ENCODE results near the gene CD244.

The CD244 gene

DNA sequence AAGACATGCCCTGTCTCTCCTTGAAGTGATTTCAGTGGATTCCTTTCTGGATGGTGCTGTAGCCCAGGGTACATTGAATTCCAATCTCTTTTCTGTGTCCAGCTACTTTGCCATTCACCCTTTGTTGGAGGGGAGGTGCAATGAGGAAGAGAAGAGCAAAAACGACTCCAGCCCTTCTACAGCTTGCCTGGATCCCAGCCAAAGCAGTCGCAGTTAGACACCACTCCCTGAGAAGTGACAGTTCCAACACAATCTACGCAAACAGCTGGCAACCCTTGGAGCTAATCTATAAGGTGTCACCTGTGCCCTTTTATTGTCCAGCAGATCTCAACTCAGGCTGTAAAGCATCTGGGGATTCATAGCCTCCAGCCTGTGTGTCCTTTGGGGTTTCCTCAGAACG, 4.6 kb downstream of the CD244 start:
- TF ChIP-seq, protein P1, sequence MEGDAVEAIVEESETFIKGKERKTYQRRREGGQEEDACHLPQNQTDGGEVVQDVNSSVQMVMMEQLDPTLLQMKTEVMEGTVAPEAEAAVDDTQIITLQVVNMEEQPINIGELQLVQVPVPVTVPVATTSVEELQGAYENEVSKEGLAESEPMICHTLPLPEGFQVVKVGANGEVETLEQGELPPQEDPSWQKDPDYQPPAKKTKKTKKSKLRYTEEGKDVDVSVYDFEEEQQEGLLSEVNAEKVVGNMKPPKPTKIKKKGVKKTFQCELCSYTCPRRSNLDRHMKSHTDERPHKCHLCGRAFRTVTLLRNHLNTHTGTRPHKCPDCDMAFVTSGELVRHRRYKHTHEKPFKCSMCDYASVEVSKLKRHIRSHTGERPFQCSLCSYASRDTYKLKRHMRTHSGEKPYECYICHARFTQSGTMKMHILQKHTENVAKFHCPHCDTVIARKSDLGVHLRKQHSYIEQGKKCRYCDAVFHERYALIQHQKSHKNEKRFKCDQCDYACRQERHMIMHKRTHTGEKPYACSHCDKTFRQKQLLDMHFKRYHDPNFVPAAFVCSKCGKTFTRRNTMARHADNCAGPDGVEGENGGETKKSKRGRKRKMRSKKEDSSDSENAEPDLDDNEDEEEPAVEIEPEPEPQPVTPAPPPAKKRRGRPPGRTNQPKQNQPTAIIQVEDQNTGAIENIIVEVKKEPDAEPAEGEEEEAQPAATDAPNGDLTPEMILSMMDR (IDR thresholded peaks at IDR 0.05; ENCODE audit: insufficient read depth, missing control alignments) = no peak
- no peak for DNase-seq (ENCODE audit: insufficient read length, low spot score)
- FAIRE-seq = no peak

DNA sequence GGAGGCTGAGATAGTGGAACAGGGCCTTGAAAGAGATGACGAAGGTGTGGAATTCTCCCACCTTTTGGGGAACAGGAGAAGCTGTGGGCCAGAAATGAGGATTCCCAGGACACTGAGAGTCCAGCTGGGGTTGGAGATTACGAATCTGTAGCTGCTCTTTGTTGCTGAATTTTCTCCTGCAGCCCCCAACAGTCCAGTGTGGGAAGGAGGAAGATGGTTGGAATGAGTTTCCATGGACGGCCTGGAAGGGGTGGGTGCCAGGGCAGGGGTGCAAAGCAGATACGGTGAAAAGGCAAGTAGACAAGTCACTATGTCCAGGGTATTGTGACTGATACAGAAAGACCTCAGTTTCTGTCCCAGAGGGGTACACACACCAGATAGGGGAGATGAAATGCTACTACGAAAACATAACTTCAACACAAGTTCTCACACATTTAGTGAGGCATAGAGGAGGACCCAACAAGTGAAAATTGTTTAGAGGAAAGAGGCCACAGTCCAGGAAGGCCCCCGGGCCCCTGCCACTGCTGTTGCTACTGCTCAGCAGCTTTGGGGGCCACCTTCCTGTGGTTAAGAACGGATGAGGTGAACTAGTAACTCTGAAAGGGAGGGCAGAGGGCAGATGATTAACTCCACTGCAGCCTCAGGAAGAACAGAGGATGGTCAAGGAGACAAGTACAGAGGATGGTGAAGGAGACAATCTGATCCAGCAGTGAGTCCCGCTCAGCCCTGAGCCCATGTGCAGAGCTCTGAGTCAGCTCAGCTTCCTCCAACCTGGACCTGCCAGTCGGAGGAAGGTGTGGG, 7.3 kb downstream of the CD244 start:
- no peak for FAIRE-seq
- no peak for DNase-seq (ENCODE audit: insufficient read length, low spot score)
- TF ChIP-seq, protein P1 (IDR thresholded peaks at IDR 0.05; ENCODE audit: insufficient read depth, missing control alignments) = no peak

DNA sequence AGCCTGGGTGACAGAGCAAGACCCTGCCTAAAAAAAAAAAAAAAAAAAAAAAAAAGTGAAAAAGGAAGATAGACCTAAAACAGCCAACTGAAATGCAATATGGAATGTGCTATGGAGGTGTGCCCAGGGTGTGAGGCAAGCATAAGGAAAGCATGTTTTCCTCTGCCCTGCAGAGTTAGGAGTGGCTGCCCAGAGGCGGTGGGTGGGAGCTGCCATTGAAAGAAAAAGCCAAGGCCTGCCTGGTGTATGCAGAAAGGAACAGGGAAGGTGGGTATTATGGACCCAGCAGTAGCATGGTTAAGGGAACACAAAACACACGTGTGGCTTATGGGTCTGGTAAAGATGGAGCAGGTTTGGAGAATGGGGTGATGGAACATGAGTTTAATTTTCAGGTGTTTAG, 8.9 kb downstream of the CD244 start:
- FAIRE-seq (no peak), DNase-seq (ENCODE audit: insufficient read length, low spot score) (no peak)
- TF ChIP-seq, protein P1 (IDR thresholded peaks at IDR 0.05; ENCODE audit: insufficient read depth, missing control alignments) = no peak

DNA sequence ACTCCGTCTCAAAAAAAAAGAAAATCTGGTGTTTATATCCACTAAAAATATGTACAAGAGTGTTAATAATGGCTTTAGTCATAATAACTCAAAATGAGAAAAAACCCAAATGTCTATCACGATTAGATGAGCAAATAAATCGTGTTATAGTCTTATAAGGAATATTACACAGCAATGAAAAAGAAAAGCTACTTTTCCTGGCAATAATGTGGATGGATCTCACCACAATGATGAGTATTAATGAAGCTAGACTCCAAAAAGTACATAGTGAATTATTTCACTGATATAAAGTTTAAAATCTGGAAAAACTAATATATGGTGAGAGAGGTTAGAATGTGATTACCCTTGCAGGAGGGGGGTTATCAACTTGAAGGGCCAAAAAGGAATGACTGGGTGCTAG, 9.7 kb downstream of the CD244 start:
- no peak for FAIRE-seq
- TF ChIP-seq, protein P1 (IDR thresholded peaks at IDR 0.05; ENCODE audit: insufficient read depth, missing control alignments) = no peak
- no peak for DNase-seq (ENCODE audit: insufficient read length, low spot score)

DNA sequence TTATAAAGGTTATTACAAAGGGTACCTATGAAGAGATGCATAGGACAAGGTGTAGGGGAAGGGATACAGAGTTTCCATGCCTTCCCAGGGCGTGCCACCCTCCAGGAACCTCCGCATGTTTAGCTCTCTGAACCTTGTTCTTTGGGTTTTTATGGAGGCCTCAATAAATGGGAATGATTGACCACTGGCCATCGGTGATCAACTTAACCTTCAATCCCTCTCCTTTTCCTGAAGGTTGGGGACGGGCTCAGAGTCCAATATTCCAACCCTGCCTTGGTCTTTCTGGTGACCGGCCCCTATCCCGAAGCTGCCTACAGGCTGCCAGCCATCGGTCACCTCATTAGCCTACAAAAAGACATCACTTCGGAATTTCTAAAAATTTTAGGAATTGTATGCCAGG, 11.7 kb downstream of the CD244 start:
- TF ChIP-seq, protein P1 (IDR thresholded peaks at IDR 0.05; ENCODE audit: insufficient read depth, missing control alignments) = no peak
- DNase-seq (ENCODE audit: insufficient read length, low spot score) = no peak
- no peak for FAIRE-seq

DNA sequence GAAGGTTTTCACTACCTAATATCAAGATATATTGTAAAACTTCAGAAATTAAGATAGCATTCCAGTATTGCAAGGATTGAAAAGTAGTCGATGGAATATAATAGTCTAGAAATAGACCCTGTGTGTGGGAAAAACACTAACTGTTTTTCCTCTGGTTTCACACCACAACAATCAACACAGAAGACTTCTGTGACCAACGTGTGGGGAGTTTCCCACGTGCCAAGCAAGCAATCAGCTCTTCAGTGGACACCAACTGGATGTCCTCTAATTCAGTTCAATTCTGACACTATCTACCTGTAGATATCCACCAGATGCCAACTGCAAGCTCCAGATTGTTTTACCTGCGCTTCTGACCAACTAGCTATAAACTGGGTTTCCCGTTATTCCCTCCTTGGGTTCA, 12.1 kb downstream of the CD244 start:
- no peak for FAIRE-seq
- DNase-seq (ENCODE audit: insufficient read length, low spot score) = no peak
- TF ChIP-seq, protein P1 (IDR thresholded peaks at IDR 0.05; ENCODE audit: insufficient read depth, missing control alignments) = no peak

DNA sequence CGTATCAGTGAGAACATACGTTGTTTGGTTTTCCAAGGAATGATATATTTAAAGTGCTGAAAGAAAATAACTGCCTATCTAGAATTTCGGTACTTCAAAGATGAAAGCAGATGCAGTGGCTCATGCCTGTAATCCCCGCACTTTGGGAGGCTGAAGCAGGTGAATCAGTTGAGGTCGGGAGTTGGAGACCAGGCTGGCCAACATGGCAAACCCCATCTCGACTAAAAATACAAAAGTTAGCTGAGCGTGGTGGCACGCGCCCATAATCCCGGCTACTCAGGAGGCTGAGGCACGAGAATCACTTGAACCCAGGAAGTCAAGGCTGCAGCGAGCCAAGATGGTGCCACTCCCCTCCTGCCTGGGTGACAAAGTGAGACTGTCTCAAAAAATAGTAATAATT, 16.4 kb downstream of the CD244 start:
- DNase-seq (ENCODE audit: insufficient read length, low spot score) (no peak), FAIRE-seq (no peak)
- TF ChIP-seq, protein P1 (IDR thresholded peaks at IDR 0.05; ENCODE audit: insufficient read depth, missing control alignments) = no peak

Data from D721Med (cell line).